SKM-1 treated with dmso at 0.1 percent for 144 hours (cell line): ENCODE results near the gene GPR149.
"Not testable (repeated sequence)": the region's sequence is repeated elsewhere in the genome, so short reads cannot be mapped to it uniquely, and the experiment has no call there.

Experiments
- DNase-seq: peaks from one replicate; lab custom pipeline; 2025; ENCODE audit not compliant: unreplicated experiment; lab: John Stamatoyannopoulos, UW

Gene GPR149

GRCh38 chr3:154430014-154430413, at the start of gene GPR149:
GPR149 (minus strand) TSS chr3:154430190; CDS start chr3:154429615, 575 bp downstream.
- DNase-seq: no peak

GRCh38 chr3:154473769-154474168, 43.8 kb upstream of the GPR149 start:
- DNase-seq: no peak

GRCh38 chr3:154469585-154469984, 39.6 kb upstream of the GPR149 start:
- DNase-seq: no peak

DNA sequence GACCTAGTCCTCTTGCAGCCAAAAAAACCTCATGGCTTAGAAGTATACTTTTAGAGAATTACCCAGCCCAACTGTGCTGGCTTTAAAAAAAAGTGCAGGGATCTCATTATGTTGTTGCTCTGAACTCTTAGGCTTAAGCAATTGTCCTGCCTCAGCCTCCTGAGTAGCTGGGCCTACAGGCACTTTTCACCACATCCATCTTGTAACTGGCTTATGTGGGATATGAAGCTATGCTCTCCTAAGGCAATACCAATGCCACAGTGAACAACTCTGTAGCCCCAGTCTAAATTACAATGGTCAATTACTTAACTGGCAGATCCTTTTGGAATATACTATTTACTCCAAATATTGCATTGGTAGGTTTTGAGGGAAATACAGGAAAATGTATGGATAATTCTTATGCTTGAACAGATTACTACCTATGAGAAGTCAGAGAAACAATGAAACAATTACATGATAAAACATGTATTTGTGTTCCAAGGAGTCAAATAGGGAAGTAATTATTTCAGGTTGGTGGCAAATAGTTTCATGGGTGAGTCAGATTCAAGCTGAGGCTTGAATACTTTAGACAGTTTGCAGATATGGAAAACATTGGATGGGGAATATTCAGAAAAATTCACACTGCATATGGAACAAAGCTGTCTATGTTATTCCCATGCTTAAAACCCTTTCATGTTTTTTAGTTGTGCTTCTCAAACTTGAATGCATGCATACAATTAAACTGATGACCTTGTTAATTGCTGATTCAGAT, 34.6 kb upstream of the GPR149 start:
- DNase-seq: no peak

DNA sequence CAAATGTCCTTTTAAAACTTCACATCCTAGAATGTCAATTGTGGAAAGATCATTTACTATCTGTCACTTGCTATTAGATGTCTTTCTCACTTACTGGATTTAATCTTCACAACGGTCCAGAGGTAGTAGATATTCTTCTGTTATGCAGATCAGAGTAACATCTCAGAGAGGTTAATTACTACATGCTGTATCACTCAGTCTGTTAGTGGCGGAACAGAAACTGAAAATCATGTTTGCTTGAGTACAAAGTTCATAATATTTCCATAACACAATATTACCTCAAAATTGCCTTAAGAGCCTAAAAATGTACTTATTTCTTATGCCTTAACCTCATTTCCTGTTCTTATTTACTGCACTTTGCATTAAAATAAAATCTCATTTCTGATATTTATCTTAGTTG, 28.6 kb upstream of the GPR149 start:
- no peak for DNase-seq

DNA sequence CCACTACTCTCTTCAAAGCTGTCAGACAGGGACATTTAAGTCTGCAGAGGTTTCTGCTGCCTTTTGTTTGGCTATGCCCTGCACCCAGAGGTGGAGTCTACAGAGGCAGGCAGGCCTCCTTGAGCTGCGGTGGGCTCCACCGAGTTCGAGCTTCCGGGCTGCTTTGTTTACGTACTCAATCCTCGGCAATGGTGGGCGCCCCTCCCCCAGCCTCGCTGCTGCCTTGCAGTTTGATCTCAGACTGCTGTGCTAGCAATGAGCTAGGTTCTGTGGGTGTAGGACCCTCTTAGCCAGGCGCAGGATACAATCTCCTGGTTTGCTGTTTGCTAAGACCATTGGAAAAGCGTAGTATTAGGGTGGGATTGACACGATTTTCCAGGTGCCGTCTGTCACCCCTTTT, 9.1 kb upstream of the GPR149 start:
- DNase-seq: not testable (repeated sequence)

- no peak for DNase-seq
Measured at GRCh38 chr3:154431043-154431442, 1.1 kb upstream of the GPR149 start.

DNA sequence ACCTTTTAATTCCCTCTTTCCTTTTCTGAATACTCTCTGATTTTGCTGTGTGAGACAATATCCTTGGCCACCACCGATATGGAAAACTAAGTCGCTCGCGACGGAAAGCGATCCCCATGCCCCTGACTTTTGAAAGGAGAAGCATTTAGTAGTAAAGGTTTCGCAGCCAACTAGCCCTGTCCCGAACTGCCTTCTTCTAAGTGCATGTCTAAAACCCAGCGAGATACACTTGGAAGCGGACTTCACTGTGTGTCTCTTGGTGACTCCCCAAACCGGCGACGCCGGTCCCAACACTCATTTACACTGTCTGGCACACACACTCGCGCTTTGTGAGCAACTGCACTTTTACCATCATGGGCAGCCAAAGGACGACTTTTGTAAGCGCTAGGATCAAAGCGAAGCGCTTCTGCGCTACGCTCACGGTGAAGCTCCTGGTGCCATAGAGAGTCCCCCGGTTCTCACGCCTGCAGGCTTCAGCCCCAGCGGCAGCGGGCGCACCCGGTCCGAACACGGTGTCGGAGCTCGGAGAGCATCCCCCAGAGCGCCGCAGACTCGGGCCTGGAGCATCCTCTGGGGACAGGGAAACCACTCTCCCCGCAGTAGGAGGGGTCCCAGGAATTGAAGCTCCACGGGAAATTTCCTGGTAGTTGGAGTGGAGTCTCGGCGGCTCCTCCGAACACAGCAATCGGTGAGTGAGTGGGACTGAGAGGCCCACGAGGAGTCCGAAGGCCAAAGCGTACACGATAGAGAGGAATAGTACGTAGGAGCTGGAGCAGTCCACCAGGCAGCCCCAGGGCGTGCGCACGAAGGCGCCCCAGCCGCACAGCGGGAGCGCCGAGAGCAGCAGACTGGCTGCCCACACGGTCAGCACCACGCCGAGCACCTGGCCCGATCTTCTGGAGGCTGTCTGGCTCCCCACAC, 1.4 kb downstream of the GPR149 start:
- DNase-seq: no peak

- no peak for DNase-seq
Measured at GRCh38 chr3:154427685-154428285, 2.2 kb downstream of the GPR149 start.

DNA sequence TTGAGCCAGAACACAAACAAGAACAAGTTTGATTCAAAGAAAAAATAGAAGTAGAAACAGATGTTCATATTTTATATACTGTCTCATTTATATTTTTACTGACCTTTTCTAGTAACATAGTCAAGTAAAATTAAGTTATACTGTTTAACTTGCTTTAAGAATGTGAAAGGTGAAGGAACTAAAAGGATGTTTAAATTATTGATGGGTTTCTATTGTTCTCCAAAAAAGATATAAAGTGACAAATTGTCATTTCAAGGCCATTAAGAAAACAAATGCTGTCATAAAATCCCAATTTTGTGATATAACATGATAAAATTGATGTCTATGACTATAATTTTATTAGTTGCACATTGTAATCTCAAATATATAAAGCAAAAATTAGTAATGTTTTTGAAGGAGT, 7.3 kb downstream of the GPR149 start:
- DNase-seq: no peak

GRCh38 chr3:154421083-154421482, 8.9 kb downstream of the GPR149 start:
- no peak for DNase-seq

- DNase-seq: no peak
Measured at GRCh38 chr3:154398084-154398967, 31.7 kb downstream of the GPR149 start.

DNA sequence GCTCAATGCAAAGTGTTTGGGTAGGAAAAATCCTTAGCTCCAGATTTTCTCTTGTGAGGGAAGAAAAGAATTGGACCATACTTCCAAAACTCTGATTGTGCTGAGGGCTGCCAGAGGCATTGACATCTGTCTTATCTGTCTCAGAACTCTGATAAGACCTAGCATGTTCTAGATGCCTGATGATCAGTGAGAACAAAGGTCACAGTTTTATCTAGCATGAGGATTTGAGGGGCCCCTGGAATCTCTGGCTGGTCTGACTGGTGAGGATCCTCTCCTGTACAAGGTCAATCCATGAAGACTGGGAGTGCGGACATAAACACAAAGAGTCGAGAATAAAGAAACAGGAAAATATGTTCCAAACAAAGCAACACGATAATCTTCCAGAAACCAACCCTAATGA, 40.1 kb downstream of the GPR149 start:
- DNase-seq: no peak

GRCh38 chr3:154384479-154384878, 45.5 kb downstream of the GPR149 start:
- DNase-seq: no peak

GRCh38 chr3:154378311-154378710, 51.7 kb downstream of the GPR149 start:
- DNase-seq: no peak

- no peak for DNase-seq
Measured at GRCh38 chr3:154367221-154367620, 62.8 kb downstream of the GPR149 start.

DNA sequence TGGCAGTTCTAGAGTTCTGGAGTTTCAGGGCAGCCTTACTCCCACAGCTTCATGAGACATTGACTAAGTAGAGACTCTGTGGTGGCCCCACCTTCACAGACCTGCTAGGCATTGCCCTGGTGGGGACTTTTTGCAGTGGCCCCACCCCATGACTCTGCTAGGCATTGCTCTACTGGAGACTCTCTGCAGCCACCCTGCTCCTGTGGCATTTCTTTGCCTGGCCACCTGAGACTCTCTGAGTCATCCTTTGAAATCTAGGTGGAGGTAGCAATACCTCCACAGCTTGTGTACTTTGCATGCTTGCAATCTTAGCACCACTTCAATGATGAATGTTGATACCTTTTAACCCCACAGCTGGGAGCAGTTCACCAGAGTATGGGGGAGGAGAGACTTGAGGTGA, 65.1 kb downstream of the GPR149 start:
- DNase-seq: no peak

- DNase-seq: no peak
Measured at GRCh38 chr3:154361099-154361498, 68.9 kb downstream of the GPR149 start.

- DNase-seq: no peak
Measured at GRCh38 chr3:154356009-154356408, 74.0 kb downstream of the GPR149 start.

DNA sequence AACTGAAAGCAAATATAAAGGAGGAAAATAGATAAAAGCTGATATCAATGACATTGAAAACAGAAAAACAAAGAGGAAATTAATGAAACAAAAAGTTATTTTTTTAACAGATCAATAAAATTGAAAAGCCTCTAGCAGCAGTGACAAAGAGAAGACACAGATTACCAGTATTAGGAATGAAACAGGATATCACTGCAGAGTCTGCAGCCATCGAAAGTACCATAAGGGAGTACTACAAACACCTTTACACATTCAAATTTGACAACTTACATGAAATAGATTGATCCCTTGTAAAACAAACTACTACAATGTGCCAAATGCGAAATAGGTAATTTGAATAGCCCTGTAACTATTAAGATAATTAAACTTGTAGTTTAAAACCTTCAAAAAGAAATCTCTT, 80.8 kb downstream of the GPR149 start:
- DNase-seq: no peak
